H4 (cell line): ENCODE data around the gene PPA1. TPM values are rescaled to one million over a fixed set of nuclear protein-coding genes. Genes with fewer than 3 reads are reported as not detected.
"Not testable (repeated sequence)": the region's sequence is repeated elsewhere in the genome, so short reads cannot be mapped to it uniquely, and the experiment has no call there.

Experiments used
- DNase-seq: peaks from one replicate; pipeline ENCODE4 v3.0.0-alpha.2; 2015; ENCODE audit warnings: low spot score
- total RNA-seq: library from RNA; depleted of rRNA; stranded (reverse); fragments of >200 nt; shearing (Covaris generic); gene quantifications from 2 replicates; pipeline ENCODE4 v1.2.3, GENCODE V29; 2014

PPA1 gene
- total RNA-seq, 1 experiment from 2014 or later: 301 TPM

DNA sequence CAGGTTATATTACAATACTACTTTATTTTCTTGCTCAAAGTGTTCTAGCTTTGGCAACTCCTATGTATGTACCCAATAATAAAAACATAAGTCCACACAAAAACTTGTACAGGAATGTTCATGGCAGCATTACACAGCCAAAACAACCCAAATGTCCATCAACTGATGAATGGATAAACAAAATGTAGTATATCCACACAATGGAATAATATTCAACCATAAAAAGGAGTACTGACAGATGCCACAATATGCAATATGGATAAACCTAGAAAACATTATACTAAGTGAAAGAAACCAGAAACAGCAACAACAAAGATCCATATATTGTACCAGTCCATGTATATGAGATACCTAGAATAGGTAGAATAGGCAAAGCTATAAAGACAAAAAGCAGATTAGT lies 21.0 kb downstream of the PPA1 start:
- DNase-seq: no peak

GRCh38 chr10:70206762-70207161 lies 26.5 kb downstream of the PPA1 start:
- DNase-seq: no peak

DNA sequence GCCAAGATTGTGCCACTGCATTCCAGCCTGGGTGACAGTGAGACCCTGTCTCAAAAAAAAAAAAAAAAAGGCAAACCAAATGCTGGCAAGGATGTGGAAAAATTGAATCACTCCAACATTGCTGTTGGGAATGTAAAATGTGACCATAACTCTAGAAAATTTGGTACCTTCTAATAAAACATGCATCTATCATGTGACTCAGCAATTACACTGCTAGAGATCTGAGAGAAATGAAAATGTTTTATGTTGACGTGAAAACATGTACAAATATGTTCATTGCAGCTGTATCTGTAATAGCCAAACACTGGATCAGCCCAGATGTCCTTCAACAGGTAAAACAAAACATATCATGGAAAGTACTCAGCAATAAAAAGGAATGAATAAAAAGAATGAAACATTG lies 32.1 kb downstream of the PPA1 start:
- DNase-seq: no peak

GRCh38 chr10:70198696-70199466 lies 34.3 kb downstream of the PPA1 start:
- no peak for DNase-seq

DNA sequence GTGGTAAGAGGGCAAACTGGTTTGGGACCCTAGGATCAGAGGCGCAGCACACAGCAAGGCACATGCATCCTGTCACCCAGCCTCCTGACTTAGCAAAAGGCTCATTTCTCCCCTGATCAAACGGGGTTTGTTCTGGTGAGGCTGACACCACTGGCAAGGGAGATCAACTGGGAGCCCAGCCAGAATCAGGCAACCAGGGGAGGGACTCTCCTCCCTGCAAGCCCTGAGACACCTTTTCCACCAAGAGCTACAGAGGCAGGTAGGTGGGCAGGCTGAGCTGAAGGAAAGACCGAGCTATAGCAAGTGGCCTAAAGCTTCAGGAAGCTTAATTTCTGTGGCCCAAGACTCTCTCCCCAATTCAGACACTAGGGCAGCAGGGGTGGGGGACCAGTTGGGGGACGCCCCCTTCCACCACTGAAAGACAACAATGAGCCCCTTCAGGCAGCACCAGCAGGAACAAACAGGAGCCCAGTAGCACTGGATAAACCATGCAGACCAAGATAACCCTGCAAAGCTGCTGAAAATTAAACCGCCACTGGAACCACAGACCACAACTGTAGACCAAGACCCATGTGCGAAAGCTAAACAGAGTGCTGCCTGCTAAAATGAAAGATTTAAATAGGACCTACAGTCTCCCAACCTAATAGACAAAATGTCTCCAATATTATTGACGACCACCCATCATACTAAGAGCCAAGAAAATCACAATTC lies 35.8 kb downstream of the PPA1 start:
- no peak for DNase-seq

DNA sequence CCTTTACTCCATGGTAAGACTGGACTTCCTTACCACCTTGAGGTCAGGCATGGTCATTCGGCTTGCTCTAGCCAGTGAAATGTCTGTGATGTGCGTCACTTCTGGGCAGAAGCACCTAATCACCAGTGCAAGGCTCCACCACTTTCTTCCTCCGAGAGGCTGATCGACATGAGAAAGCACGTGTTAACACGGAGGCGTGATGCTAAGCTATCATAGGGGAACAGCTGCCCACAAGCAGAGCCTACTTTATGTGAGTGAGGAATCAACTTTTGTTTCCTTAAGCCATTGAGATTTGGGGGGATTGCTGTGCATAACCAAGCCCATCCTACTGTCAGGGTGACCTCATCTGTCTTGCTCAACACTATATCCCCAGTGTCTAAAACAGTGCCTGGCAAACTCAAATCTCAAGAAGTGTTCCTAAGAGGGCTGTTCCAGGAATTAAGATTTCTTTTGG lies 39.8 kb downstream of the PPA1 start:
- no peak for DNase-seq

DNA sequence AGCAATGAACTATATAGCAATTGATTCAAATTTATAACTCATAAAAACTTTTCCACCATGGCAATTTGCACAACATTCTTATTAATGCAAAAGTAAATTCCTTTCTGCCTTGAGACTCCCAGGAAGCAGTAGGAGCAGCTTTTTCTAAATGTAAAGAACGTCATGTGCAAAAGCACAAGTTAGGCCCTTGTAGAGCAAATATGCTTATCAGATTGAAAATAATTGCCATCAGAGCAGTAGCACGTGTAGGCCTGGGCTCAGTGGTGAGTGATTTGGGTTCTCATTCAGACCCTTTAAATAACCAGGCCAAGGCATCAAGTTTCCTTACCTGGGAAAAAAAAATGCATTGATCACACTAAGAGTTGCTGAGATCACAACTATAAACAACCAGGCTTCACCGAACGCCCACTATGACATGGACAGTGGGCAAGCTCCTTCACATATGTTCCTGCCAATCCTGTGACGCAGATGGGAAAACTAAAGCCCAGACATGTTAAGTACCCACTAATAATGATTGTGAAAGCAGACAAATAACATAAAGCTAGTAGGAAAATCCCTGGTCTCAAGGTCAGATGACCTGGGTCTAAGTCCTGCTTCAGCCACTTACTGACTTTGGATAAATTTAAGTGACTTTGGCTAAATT lies 40.8 kb downstream of the PPA1 start:
- DNase-seq: no peak

GRCh38 chr10:70191972-70192305 lies 41.3 kb downstream of the PPA1 start:
- DNase-seq: peak; percentile 40

DNA sequence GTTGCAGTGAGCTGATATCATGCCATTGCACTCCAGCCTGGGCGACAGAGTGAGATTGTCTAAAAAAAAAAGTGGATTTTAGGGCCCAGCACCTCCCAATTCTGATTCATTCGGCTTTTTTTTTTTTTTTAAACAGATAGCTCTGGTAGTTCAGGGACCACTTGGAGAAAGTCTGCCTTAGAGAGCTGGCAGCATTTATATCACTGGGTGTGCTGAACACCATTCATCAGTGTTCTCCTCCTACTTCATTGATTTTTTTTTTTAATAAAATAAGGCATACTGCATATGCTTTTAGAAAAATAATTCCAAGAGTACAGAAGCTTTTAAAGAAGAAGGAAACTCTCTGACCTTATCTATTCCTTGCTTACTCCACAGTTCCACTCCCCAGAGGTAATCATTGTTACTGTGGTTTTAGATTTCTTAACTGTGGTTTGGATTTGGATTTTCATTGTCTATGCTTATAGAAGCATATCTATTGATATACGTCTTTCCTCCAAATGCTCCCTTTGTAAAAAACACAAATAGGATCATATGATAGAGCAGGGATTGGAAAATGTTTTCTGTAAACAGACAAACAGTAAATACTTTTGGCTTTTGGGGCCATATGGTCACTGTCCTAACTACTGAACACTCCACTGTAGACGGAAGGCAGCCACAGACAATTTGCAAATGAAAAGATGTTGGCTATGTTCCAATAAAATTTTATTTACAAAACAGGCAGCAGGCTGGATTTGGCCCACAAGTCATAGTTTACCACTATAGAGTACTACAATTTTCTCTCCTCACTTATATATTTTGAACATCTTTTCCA lies 41.9 kb downstream of the PPA1 start:
- no peak for DNase-seq

GRCh38 chr10:70190581-70190980 lies 42.6 kb downstream of the PPA1 start:
- no peak for DNase-seq

DNA sequence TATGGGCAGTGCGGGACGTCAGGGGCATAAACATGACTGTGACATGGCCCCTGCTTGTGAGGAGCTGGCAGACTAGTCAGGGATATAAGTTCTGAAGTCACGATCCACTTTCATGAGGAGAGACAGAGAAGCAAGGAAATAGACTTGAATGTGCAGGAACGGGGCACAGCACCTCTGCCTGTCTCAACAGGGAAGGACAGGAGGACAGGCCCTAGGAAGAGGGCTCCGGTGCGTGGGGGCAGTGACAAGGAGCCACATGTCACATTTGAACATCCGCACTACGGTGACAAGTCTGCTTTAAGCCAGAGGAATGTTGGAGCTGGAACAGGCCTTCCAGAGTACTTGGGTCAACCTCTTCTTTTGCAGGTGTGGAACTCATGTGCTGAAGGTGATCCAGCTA lies 43.1 kb downstream of the PPA1 start:
- no peak for DNase-seq

GRCh38 chr10:70188768-70189167 lies 44.5 kb downstream of the PPA1 start:
- no peak for DNase-seq

DNA sequence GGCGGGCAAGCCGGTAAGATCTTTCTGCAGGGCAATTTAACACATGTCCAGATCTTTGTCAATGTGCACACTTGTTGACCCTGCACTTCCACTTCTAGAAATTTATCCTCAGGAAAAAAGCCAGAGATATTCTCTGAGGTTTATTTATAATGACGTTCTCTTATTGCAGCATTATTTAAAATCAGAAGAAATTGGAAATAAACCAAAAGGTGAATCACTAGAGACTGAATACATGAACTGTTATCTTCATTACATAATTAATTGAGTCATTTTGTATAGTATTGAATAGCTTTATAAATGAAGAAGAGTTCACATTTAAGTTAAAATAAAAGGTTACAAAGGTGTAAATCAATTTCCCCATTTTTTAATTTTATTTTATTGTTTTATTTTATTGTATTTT lies 46.7 kb downstream of the PPA1 start:
- DNase-seq: no peak

GRCh38 chr10:70186090-70186489 lies 47.1 kb downstream of the PPA1 start:
- DNase-seq: no peak

- no peak for DNase-seq
Observed at GRCh38 chr10:70183304-70183703, 49.9 kb downstream of the PPA1 start.

- not testable (repeated sequence) for DNase-seq
Observed at GRCh38 chr10:70179209-70179608, 54.0 kb downstream of the PPA1 start.

GRCh38 chr10:70178139-70178725 lies 55.0 kb downstream of the PPA1 start:
- no peak for DNase-seq

GRCh38 chr10:70176441-70176840 lies 56.8 kb downstream of the PPA1 start:
- no peak for DNase-seq

DNA sequence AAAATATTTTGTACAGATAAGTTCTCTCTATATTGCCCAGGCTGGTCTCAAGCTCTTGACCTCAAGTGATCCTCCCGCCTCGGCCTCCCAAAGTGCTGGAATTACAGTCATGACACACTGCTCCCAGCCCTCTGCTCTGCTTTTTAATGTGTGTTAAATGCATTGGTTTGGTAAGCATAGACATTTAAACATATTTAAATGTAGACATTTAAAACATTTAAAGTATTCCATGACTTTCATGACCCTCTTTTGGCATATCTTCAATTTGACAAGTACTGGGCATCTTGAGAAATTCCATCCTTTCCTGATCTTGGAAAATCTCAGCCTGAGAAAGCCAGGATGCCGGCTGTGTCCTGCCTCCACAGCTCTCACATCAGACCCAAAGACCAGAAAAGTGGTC lies 57.7 kb downstream of the PPA1 start:
- DNase-seq: no peak

DNA sequence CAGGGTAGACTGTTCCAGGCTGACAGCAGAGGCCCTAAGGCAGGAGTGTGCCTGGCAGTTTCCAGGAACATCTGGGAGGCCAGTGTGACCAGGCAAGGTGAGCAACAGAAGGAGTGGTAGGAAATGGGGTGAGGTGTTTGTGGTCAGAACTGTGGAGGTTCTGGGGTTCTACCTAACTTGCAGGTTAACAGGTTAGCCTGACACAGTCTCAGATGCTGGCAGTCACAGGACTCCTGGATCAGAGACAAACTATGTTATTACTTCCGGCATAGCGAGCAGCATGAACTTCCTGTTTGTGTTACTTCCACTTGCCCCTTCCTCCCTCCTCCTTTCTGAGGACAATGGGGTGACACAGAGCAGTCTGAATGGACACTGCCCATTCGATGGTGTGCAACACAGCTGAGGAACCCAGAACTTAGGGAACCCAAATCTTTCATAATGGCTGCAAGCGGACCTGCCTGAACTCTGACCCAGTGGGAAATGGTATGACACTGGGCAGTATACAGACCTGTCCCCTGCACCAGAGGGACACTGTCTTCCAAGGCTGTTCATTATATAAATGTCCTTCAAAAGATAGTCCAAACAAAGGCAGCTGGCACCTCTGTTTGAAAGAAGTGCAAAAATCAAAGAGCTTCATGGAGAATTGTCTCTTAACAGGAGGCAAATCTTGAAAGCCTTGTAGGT lies 59.0 kb downstream of the PPA1 start:
- peak; percentile 22 for DNase-seq
